ENCODE results near the gene APBB2.
A peak's percentile ranks its signal among the peaks of the same experiment; 100 is the strongest.
"Not testable (repeated sequence)": the region's sequence is repeated elsewhere in the genome, so short reads cannot be mapped to it uniquely, and the experiment has no call there.

Gene APBB2

DNA sequence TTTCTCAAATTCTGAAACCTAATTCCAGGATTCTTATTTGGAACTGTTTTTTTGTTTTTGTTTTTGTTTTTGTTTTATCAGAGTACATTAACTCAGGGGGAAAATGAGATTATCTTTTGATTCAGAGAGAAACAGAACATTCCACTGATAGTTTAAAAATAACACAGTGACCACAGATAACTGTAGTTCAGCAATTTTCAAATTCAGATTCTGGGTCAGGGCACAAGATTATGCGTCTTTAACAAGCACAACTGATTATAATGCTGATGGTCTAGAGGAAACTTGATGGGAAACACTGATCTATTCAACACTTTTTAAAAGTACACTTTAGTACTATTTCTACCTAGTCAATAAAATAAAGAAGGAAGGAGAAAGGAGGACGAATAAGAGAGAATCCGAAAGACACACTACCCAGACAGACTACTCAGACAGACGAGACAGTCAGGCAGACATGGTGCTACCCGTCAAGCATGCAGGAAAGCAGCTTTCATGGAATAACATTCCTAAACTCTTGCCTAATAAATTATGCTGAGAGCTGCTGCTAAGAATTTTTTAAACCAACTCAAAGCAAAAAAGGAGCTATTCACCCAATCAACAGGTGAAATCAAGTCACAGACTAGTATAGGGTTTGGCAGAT, 59.0 kb downstream of the APBB2 start:
- no peaks in the 10 kb centered on the region for H3K9me3 ChIP-seq (ENCODE audit: control insufficient read depth, low read length)
- DNase-seq (ENCODE audit: low read depth): peak; percentile 83
- H3K4me1 ChIP-seq (ENCODE audit: control insufficient read depth, insufficient read depth, low read length): peaks cover 25% of the 10 kb centered on the region
- no peaks in the 10 kb centered on the region for H3K36me3 ChIP-seq (ENCODE audit: control insufficient read depth, insufficient read depth, low read length, severe bottlenecking)
- peak overlapping the region; percentile 3 for H3K4me3 ChIP-seq (ENCODE audit: low read length)
- H3K27me3 ChIP-seq (replicated peaks; ENCODE audit: control insufficient read depth, insufficient read depth, low read length): no peaks in the 10 kb centered on the region
- no peak overlapping the region for H3K9ac ChIP-seq (ENCODE audit: low read length)

DNA sequence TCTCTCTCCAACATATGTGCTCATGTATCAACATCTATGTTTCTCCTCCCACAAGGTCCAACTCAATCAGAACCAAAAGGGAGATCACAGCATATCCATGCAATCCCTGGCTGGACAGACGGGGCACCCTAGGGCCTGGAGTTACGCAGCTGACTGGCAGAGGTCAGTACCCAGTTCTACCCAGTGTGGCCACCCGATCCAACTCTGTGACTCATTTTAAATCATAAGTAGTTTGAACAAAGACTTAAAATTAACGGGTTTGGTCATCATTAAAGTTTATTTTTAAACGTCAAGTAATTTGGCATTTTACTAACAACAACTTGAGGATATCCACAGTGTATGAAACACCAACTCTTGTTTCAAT, 59.5 kb downstream of the APBB2 start:
- no peaks in the 10 kb centered on the region for H3K27me3 ChIP-seq (replicated peaks; ENCODE audit: control insufficient read depth, insufficient read depth, low read length)
- H3K9me3 ChIP-seq (ENCODE audit: control insufficient read depth, low read length): no peaks in the 10 kb centered on the region
- DNase-seq (ENCODE audit: low read depth): no peak
- peaks cover 20% of the 10 kb centered on the region for H3K4me1 ChIP-seq (ENCODE audit: control insufficient read depth, insufficient read depth, low read length)
- peak overlapping the region; percentile 35 for H3K4me3 ChIP-seq (ENCODE audit: low read length)
- H3K36me3 ChIP-seq (ENCODE audit: control insufficient read depth, insufficient read depth, low read length, severe bottlenecking): no peaks in the 10 kb centered on the region
- no peak overlapping the region for H3K9ac ChIP-seq (ENCODE audit: low read length)

DNA sequence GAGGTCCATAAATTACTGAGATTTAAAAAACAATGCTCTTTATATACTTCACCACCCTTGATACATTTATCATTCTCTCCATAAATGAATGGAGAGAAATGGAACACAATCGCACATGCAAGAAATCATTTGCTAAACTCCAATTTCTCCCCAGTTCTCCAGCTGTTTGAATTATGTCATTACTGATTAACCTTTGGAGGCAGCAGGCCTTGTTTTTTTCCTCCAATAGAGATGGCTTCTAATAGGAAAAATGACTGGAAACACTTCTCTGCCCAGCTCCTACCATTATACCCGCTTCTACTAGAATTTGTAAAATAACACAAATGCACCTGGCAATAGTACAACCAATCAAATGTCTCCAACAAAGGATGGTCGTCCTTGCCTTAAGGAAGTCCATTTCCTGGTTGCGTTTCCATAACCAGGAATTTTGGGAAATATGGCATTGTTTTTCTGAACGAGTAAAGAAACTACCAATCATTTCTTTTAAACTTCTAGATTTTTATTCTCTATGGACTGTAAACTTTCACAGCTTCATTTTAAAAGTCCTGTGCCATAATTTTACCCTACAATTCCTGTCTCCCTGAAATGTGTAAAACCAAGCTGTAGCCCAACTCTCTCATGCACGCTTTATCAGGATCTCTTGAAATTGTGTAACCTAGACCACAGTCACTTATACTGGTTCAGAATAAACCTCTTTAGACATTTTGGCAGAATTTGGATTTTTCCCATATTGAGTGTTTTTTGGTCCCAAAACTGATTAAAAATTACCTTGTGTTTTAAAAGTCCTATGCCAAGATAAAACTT, 60.1 kb downstream of the APBB2 start:
- H3K4me1 ChIP-seq (ENCODE audit: control insufficient read depth, insufficient read depth, low read length): peaks cover 25% of the 10 kb centered on the region
- peak overlapping the region; percentile 35 for H3K4me3 ChIP-seq (ENCODE audit: low read length)
- no peak overlapping the region for H3K9ac ChIP-seq (ENCODE audit: low read length)
- DNase-seq (ENCODE audit: low read depth): no peak
- no peaks in the 10 kb centered on the region for H3K9me3 ChIP-seq (ENCODE audit: control insufficient read depth, low read length)
- no peaks in the 10 kb centered on the region for H3K36me3 ChIP-seq (ENCODE audit: control insufficient read depth, insufficient read depth, low read length, severe bottlenecking)
- no peaks in the 10 kb centered on the region for H3K27me3 ChIP-seq (replicated peaks; ENCODE audit: control insufficient read depth, insufficient read depth, low read length)

DNA sequence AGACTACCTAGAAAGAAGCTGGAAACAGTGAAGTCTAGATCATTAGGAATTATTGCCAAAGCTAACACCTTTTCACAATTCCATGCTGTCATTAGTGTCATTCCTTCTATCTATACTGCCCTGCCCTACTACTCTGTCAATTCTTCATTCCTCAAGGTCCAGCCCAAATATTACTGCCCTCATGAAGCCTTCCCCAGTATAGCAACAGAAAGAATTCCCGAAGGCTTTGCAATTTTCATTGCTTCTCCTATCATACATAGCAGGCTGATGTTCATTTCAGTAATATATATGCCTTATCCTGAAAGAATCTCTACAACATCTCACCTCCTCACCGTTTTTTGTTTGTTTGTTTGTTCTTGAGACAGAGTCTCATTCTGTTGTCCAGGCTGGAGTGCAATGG, 63.9 kb downstream of the APBB2 start:
- Histone ChIP-seq H3K27me3 (replicated peaks; ENCODE audit: control insufficient read depth, insufficient read depth, low read length) (no peaks in the 10 kb centered on the region), H3K9ac (ENCODE audit: low read length) (no peak overlapping the region), H3K9me3 (ENCODE audit: control insufficient read depth, low read length) (no peaks in the 10 kb centered on the region), H3K36me3 (ENCODE audit: control insufficient read depth, insufficient read depth, low read length, severe bottlenecking) (no peaks in the 10 kb centered on the region), H3K4me3 (ENCODE audit: low read length) (no peak overlapping the region), H3K4me1 (ENCODE audit: control insufficient read depth, insufficient read depth, low read length) (peaks cover 50% of the 10 kb centered on the region)
- no peak for DNase-seq (ENCODE audit: low read depth)

DNA sequence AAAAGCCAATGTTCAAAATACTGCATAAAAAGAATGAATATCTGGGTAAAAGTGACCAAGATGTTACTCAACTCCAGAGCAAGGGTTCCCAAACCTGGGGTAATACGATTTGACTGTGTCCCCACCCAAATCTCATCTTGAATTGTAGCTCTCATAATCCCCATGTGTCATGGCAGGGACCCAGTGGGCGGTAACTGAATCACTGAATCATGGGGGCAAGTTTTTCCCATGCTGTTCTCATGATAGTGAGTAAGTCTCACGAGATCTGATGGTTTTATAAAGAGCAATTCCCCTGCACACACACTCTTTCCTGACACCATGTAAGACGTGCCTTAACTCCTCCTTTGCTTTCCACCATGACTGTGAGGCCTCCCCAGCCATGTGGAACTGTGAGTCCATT, 64.8 kb downstream of the APBB2 start:
- not testable (repeated sequence) for H3K36me3 ChIP-seq (ENCODE audit: control insufficient read depth, insufficient read depth, low read length, severe bottlenecking); H3K9me3 ChIP-seq (ENCODE audit: control insufficient read depth, low read length); DNase-seq (ENCODE audit: low read depth); H3K9ac ChIP-seq (ENCODE audit: low read length); H3K4me3 ChIP-seq (ENCODE audit: low read length); H3K27me3 ChIP-seq (replicated peaks; ENCODE audit: control insufficient read depth, insufficient read depth, low read length)
- peaks cover 50% of the 10 kb centered on the region for H3K4me1 ChIP-seq (ENCODE audit: control insufficient read depth, insufficient read depth, low read length)

DNA sequence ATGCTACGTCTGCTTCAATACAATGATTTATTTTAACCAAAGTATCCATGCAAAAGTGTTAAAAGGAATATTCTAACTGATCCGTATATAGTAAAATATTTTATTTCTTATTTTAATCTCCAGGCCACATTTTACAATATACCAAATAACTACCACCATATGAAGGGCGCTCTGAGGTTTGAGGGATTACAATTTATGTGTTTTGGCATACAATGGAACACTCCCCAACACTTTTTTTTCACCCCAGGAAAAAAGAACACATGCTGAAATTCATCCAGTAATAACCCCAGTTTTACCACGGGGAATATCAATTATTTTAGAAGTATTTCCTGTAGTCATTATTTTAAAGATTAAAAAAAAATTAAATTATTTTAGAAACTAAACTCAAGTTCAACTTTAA, 65.4 kb downstream of the APBB2 start:
- no peak for DNase-seq (ENCODE audit: low read depth)
- no peaks in the 10 kb centered on the region for H3K27me3 ChIP-seq (replicated peaks; ENCODE audit: control insufficient read depth, insufficient read depth, low read length)
- no peak overlapping the region for H3K9ac ChIP-seq (ENCODE audit: low read length)
- H3K36me3 ChIP-seq (ENCODE audit: control insufficient read depth, insufficient read depth, low read length, severe bottlenecking): no peaks in the 10 kb centered on the region
- peaks cover 51% of the 10 kb centered on the region for H3K4me1 ChIP-seq (ENCODE audit: control insufficient read depth, insufficient read depth, low read length)
- H3K4me3 ChIP-seq (ENCODE audit: low read length): no peak overlapping the region
- H3K9me3 ChIP-seq (ENCODE audit: control insufficient read depth, low read length): no peaks in the 10 kb centered on the region

DNA sequence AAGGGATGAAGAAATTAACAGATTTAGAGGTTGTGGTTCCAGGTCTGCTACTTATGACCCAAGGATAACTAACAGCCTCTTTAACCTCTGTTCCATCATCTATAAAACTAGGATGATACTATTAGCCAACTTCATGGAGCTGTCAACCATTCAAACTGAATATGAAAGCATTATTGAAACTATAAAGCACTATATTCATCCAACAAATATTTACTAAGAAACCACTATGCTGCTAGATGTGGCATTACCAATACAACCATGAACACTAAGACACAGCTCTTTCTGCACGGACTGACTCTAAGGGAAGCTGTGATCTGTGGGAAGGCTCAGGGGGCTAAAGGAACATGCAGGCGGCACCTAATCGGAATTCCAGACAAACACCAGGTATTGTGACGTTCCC, 66.0 kb downstream of the APBB2 start:
- Histone ChIP-seq H3K27me3 (replicated peaks; ENCODE audit: control insufficient read depth, insufficient read depth, low read length) (no peaks in the 10 kb centered on the region), H3K9me3 (ENCODE audit: control insufficient read depth, low read length) (no peaks in the 10 kb centered on the region), H3K4me1 (ENCODE audit: control insufficient read depth, insufficient read depth, low read length) (peaks cover 56% of the 10 kb centered on the region), H3K9ac (ENCODE audit: low read length) (no peak overlapping the region), H3K4me3 (ENCODE audit: low read length) (no peak overlapping the region), H3K36me3 (ENCODE audit: control insufficient read depth, insufficient read depth, low read length, severe bottlenecking) (no peaks in the 10 kb centered on the region)
- DNase-seq (ENCODE audit: low read depth): no peak

DNA sequence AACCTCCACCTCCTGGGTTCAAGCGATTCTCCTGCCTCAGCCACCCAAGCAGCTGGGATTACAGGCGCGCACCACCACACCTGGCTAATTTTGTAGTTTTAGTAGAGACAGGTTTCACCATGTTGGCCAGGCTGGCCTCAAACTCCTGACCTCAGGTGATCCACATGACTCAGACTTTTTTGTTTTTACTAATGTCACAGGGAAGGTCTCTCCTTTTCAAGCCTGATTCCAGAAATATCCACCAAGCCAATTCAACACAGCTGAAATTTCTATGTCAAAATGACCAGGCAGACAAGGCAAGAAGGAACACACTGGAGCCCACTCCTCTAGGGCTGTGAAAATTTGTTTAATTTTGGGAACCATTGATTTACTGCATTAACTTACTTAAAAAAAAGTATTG, 66.8 kb downstream of the APBB2 start:
- H3K4me1 ChIP-seq (ENCODE audit: control insufficient read depth, insufficient read depth, low read length): peaks cover 62% of the 10 kb centered on the region
- H3K9ac ChIP-seq (ENCODE audit: low read length); DNase-seq (ENCODE audit: low read depth); H3K36me3 ChIP-seq (ENCODE audit: control insufficient read depth, insufficient read depth, low read length, severe bottlenecking); H3K9me3 ChIP-seq (ENCODE audit: control insufficient read depth, low read length); H3K4me3 ChIP-seq (ENCODE audit: low read length); H3K27me3 ChIP-seq (replicated peaks; ENCODE audit: control insufficient read depth, insufficient read depth, low read length): not testable (repeated sequence)

DNA sequence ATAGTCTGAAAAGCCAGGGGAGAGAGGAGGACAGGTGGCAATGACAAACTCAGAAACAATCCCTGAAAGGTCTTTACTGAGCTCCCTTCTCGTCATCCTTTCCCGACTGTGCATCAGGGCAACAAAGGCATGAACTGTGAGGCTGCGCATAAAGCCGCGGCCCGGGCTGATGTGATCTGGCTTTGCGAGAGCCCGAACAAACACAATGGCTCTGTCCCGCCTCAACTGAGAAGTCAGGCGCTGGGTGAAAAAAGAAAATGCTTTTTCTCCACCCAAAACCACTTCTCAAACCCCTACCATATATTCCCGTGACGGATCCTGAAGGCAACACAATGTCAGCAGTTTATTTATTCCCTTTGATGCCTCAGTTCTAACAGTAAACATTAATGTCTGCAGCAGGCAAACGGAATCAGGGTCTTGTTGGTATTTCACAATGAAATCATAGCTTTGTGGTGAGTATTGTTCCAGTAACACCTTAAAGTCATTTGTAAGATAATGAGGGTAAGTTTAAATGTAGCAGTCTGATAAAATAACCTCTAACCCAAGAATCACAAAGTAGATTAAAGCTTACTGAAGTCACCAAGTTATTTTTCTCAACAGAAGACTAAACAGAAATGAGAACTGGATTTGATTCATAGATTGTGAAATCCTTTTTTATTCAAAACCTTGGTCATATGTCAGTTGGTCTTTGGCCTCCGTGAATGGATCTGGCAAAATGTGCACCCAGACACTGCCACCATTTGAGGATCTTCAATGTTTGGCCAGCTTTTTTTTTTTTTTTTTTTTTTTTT, 67.4 kb downstream of the APBB2 start:
- Histone ChIP-seq H3K27me3 (replicated peaks; ENCODE audit: control insufficient read depth, insufficient read depth, low read length) (no peaks in the 10 kb centered on the region), H3K36me3 (ENCODE audit: control insufficient read depth, insufficient read depth, low read length, severe bottlenecking) (no peaks in the 10 kb centered on the region), H3K9me3 (ENCODE audit: control insufficient read depth, low read length) (no peaks in the 10 kb centered on the region), H3K4me1 (ENCODE audit: control insufficient read depth, insufficient read depth, low read length) (peaks cover 69% of the 10 kb centered on the region), H3K4me3 (ENCODE audit: low read length) (peak overlapping the region; percentile 37), H3K9ac (ENCODE audit: low read length) (peak overlapping the region; percentile 74)
- peak; percentile 42 for DNase-seq (ENCODE audit: low read depth)

DNA sequence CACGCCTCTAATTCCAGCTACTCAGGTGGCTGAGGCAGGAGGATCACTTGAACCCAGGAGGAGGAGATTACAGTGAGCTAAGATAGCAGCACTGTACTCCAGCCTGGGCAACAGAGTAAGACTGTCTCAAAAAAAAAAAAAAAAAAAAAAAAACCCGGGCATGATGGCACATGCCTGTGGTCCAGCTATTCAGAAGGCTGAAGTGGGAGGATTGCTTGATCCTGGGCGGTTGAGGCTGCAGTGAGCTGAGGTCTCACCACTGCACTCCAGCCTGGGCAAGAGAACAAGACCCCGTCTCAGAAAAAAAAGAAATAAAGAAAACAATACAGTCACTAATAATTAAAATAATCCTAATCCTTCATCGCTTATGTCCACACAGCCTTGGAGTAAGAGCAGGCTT, 68.1 kb downstream of the APBB2 start:
- no peak for DNase-seq (ENCODE audit: low read depth)
- no peaks in the 10 kb centered on the region for H3K36me3 ChIP-seq (ENCODE audit: control insufficient read depth, insufficient read depth, low read length, severe bottlenecking)
- no peaks in the 10 kb centered on the region for H3K27me3 ChIP-seq (replicated peaks; ENCODE audit: control insufficient read depth, insufficient read depth, low read length)
- no peaks in the 10 kb centered on the region for H3K9me3 ChIP-seq (ENCODE audit: control insufficient read depth, low read length)
- peaks cover 76% of the 10 kb centered on the region for H3K4me1 ChIP-seq (ENCODE audit: control insufficient read depth, insufficient read depth, low read length)
- H3K9ac ChIP-seq (ENCODE audit: low read length): peak overlapping the region; percentile 74
- peak overlapping the region; percentile 37 for H3K4me3 ChIP-seq (ENCODE audit: low read length)

DNA sequence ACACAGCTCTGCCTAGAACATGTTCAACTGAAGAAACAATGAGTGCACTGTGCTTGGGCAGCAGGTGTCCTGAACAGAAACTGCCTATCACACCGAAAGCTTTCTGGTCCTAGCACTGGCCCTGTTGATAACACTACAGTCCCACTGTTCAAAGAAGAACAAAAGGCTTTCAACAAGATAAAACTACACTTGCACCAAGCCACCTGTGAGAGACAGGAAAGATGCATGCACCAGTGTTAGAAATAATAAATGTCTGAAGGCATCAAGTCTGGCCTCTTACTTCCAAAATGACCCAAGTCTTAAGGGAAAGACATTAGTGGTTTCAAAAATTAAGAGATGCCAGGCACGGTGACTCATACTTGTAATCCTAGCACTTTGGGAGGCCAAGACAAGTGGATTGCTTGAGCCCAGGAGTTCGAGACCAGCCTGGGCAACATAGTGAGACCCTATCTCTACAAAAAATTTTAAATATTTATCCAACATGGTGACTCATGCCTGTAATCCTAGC, 68.7 kb downstream of the APBB2 start:
- peaks cover 79% of the 10 kb centered on the region for H3K4me1 ChIP-seq (ENCODE audit: control insufficient read depth, insufficient read depth, low read length)
- H3K27me3 ChIP-seq (replicated peaks; ENCODE audit: control insufficient read depth, insufficient read depth, low read length): no peaks in the 10 kb centered on the region
- no peaks in the 10 kb centered on the region for H3K36me3 ChIP-seq (ENCODE audit: control insufficient read depth, insufficient read depth, low read length, severe bottlenecking)
- H3K4me3 ChIP-seq (ENCODE audit: low read length): peak overlapping the region; percentile 4
- H3K9me3 ChIP-seq (ENCODE audit: control insufficient read depth, low read length): no peaks in the 10 kb centered on the region
- no peak overlapping the region for H3K9ac ChIP-seq (ENCODE audit: low read length)
- peak; percentile 46 for DNase-seq (ENCODE audit: low read depth)
